Measurements from ENCODE around the gene ZNF366.

The ZNF366 gene

GRCh38 chr5:72433522-72433921, 73.7 kb downstream of the ZNF366 start:
- H3K27ac ChIP-seq (ENCODE audit: low read length), result no peak overlapping the region
- WGBS (ENCODE audit: insufficient coverage, insufficient read length), result no CpG with 5 or more reads among the region's 1 CpG
- no peaks in the 10 kb centered on the region for H3K4me1 ChIP-seq (ENCODE audit: control insufficient read depth, insufficient read depth, low read length)
- no peak overlapping the region for H3K4me3 ChIP-seq (ENCODE audit: low read length)
- H3K27me3 ChIP-seq (ENCODE audit: control insufficient read depth, insufficient read depth, low read length), result no peaks in the 10 kb centered on the region; the same call in 1 of the 2 replicates
- no peaks in the 10 kb centered on the region for H3K9me3 ChIP-seq (ENCODE audit: control insufficient read depth, insufficient read depth, low read length)
- DNase-seq (ENCODE audit: low read depth, low spot score), result no peak
- no peaks in the 10 kb centered on the region for H3K36me3 ChIP-seq (ENCODE audit: control insufficient read depth, insufficient read depth, low read length)

- no peaks in the 10 kb centered on the region for H3K36me3 ChIP-seq (ENCODE audit: control insufficient read depth, insufficient read depth, low read length)
- no peaks in the 10 kb centered on the region for H3K27me3 ChIP-seq (ENCODE audit: control insufficient read depth, insufficient read depth, low read length)
- H3K4me3 ChIP-seq (ENCODE audit: low read length), result no peak overlapping the region
- no peaks in the 10 kb centered on the region for H3K4me1 ChIP-seq (ENCODE audit: control insufficient read depth, insufficient read depth, low read length)
- DNase-seq (ENCODE audit: low read depth, low spot score), result no peak
- no CpG with 5 or more reads among the region's 1 CpG for WGBS (ENCODE audit: insufficient coverage, insufficient read length)
- H3K9me3 ChIP-seq (ENCODE audit: control insufficient read depth, insufficient read depth, low read length), result no peaks in the 10 kb centered on the region
- H3K27ac ChIP-seq (ENCODE audit: low read length), result no peak overlapping the region
Measured at GRCh38 chr5:72428669-72429068, 78.5 kb downstream of the ZNF366 start.

- WGBS (ENCODE audit: insufficient coverage, insufficient read length), result no CpG with 5 or more reads among the region's 6 CpGs
- DNase-seq (ENCODE audit: low read depth, low spot score), result no peak
- no peaks in the 10 kb centered on the region for H3K9me3 ChIP-seq (ENCODE audit: control insufficient read depth, insufficient read depth, low read length)
- no peak overlapping the region for H3K27ac ChIP-seq (ENCODE audit: low read length)
- H3K4me3 ChIP-seq (ENCODE audit: low read length), result no peak overlapping the region
- no peaks in the 10 kb centered on the region for H3K4me1 ChIP-seq (ENCODE audit: control insufficient read depth, insufficient read depth, low read length)
- no peaks in the 10 kb centered on the region for H3K36me3 ChIP-seq (ENCODE audit: control insufficient read depth, insufficient read depth, low read length)
- no peaks in the 10 kb centered on the region for H3K27me3 ChIP-seq (ENCODE audit: control insufficient read depth, insufficient read depth, low read length)
Measured at GRCh38 chr5:72427488-72428437, 79.4 kb downstream of the ZNF366 start.

GRCh38 chr5:72427016-72427415, 80.2 kb downstream of the ZNF366 start:
- H3K27me3 ChIP-seq (ENCODE audit: control insufficient read depth, insufficient read depth, low read length), result no peaks in the 10 kb centered on the region
- no peaks in the 10 kb centered on the region for H3K36me3 ChIP-seq (ENCODE audit: control insufficient read depth, insufficient read depth, low read length)
- no peak for DNase-seq (ENCODE audit: low read depth, low spot score)
- H3K4me1 ChIP-seq (ENCODE audit: control insufficient read depth, insufficient read depth, low read length), result no peaks in the 10 kb centered on the region
- no CpG with 5 or more reads among the region's 2 CpGs for WGBS (ENCODE audit: insufficient coverage, insufficient read length)
- no peak overlapping the region for H3K4me3 ChIP-seq (ENCODE audit: low read length)
- no peaks in the 10 kb centered on the region for H3K9me3 ChIP-seq (ENCODE audit: control insufficient read depth, insufficient read depth, low read length)
- H3K27ac ChIP-seq (ENCODE audit: low read length), result no peak overlapping the region

- Histone ChIP-seq H3K27me3 (ENCODE audit: control insufficient read depth, insufficient read depth, low read length) (no peaks in the 10 kb centered on the region), H3K4me1 (ENCODE audit: control insufficient read depth, insufficient read depth, low read length) (no peaks in the 10 kb centered on the region), H3K9me3 (ENCODE audit: control insufficient read depth, insufficient read depth, low read length) (no peaks in the 10 kb centered on the region), H3K4me3 (ENCODE audit: low read length) (no peak overlapping the region), H3K36me3 (ENCODE audit: control insufficient read depth, insufficient read depth, low read length) (no peaks in the 10 kb centered on the region), H3K27ac (ENCODE audit: low read length) (no peak overlapping the region)
- no peak for DNase-seq (ENCODE audit: low read depth, low spot score)
Measured at GRCh38 chr5:72426019-72426418, 81.2 kb downstream of the ZNF366 start.

GRCh38 chr5:72418271-72418670, 88.9 kb downstream of the ZNF366 start:
- H3K4me3 ChIP-seq (ENCODE audit: low read length), result no peak overlapping the region
- H3K27me3 ChIP-seq (ENCODE audit: control insufficient read depth, insufficient read depth, low read length), result no peaks in the 10 kb centered on the region
- no peaks in the 10 kb centered on the region for H3K4me1 ChIP-seq (ENCODE audit: control insufficient read depth, insufficient read depth, low read length)
- DNase-seq (ENCODE audit: low read depth, low spot score), result no peak
- H3K27ac ChIP-seq (ENCODE audit: low read length), result no peak overlapping the region
- no CpG with 5 or more reads among the region's 9 CpGs for WGBS (ENCODE audit: insufficient coverage, insufficient read length)
- no peaks in the 10 kb centered on the region for H3K9me3 ChIP-seq (ENCODE audit: control insufficient read depth, insufficient read depth, low read length)
- H3K36me3 ChIP-seq (ENCODE audit: control insufficient read depth, insufficient read depth, low read length), result no peaks in the 10 kb centered on the region

- DNase-seq (ENCODE audit: low read depth, low spot score), result no peak
- Histone ChIP-seq H3K27me3 (ENCODE audit: control insufficient read depth, insufficient read depth, low read length) (no peaks in the 10 kb centered on the region), H3K27ac (ENCODE audit: low read length) (no peak overlapping the region), H3K4me3 (ENCODE audit: low read length) (no peak overlapping the region), H3K9me3 (ENCODE audit: control insufficient read depth, insufficient read depth, low read length) (no peaks in the 10 kb centered on the region), H3K4me1 (ENCODE audit: control insufficient read depth, insufficient read depth, low read length) (no peaks in the 10 kb centered on the region), H3K36me3 (ENCODE audit: control insufficient read depth, insufficient read depth, low read length) (no peaks in the 10 kb centered on the region)
- no CpG with 5 or more reads among the region's 48 CpGs for WGBS (ENCODE audit: insufficient coverage, insufficient read length)
Measured at GRCh38 chr5:72417333-72418062, 89.7 kb downstream of the ZNF366 start.

GRCh38 chr5:72415616-72416325, 91.4 kb downstream of the ZNF366 start:
- H3K9me3 ChIP-seq (ENCODE audit: control insufficient read depth, insufficient read depth, low read length), result no peaks in the 10 kb centered on the region
- no peaks in the 10 kb centered on the region for H3K4me1 ChIP-seq (ENCODE audit: control insufficient read depth, insufficient read depth, low read length)
- no peak overlapping the region for H3K4me3 ChIP-seq (ENCODE audit: low read length)
- no peak for DNase-seq (ENCODE audit: low read depth, low spot score)
- H3K27me3 ChIP-seq (ENCODE audit: control insufficient read depth, insufficient read depth, low read length), result no peaks in the 10 kb centered on the region
- no peak overlapping the region for H3K27ac ChIP-seq (ENCODE audit: low read length)
- no CpG with 5 or more reads among the region's 5 CpGs for WGBS (ENCODE audit: insufficient coverage, insufficient read length)
- no peaks in the 10 kb centered on the region for H3K36me3 ChIP-seq (ENCODE audit: control insufficient read depth, insufficient read depth, low read length)

GRCh38 chr5:72412283-72413055, 94.7 kb downstream of the ZNF366 start:
- no CpG with 5 or more reads among the region's 4 CpGs for WGBS (ENCODE audit: insufficient coverage, insufficient read length)
- DNase-seq (ENCODE audit: low read depth, low spot score), result no peak
- no peaks in the 10 kb centered on the region for H3K27me3 ChIP-seq (ENCODE audit: control insufficient read depth, insufficient read depth, low read length)
- H3K27ac ChIP-seq (ENCODE audit: low read length), result no peak overlapping the region
- H3K4me1 ChIP-seq (ENCODE audit: control insufficient read depth, insufficient read depth, low read length), result no peaks in the 10 kb centered on the region
- no peak overlapping the region for H3K4me3 ChIP-seq (ENCODE audit: low read length)
- no peaks in the 10 kb centered on the region for H3K36me3 ChIP-seq (ENCODE audit: control insufficient read depth, insufficient read depth, low read length)
- H3K9me3 ChIP-seq (ENCODE audit: control insufficient read depth, insufficient read depth, low read length), result no peaks in the 10 kb centered on the region
